GM11168 (cell line): ENCODE results near the gene EIF2B1.

Experiments
- in situ Hi-C: fragments of 300-500 bp; cut with MboI; formaldehyde crosslinking; loops from one replicate; pipeline ENCODE4 v1.12.0; 2022; ENCODE audit warnings: low sequenced_read_pairs; ENCODE audit not compliant: unreplicated experiment

EIF2B1 gene

GRCh38 chr12:123576611-123577010 is 56.9 kb downstream of the EIF2B1 start:
- in situ Hi-C loops = loop anchor here (10.0 kb wide), 1 partner anchor 102 kb away; no protein-coding TSS in a partner anchor

GRCh38 chr12:123573870-123574269 is 59.6 kb downstream of the EIF2B1 start:
- in situ Hi-C loops = loop anchor here (10.0 kb wide), 1 partner anchor 99 kb away; no protein-coding TSS in a partner anchor

GRCh38 chr12:123572391-123572790 is 61.1 kb downstream of the EIF2B1 start:
- in situ Hi-C loops = loop anchor here (10.0 kb wide), 1 partner anchor 98 kb away; no protein-coding TSS in a partner anchor

- in situ Hi-C loops = loop anchor here (10.0 kb wide), 1 partner anchor 97 kb away; no protein-coding TSS in a partner anchor
Observed at GRCh38 chr12:123571343-123571813, 62.1 kb downstream of the EIF2B1 start.
